GM12892 (cell line): Measurements from ENCODE around the gene GEMIN8.

Experiments
- POLR2A ChIP-seq: IDR thresholded peaks from 2 replicates; pipeline ENCODE4 v1.6.1; 2011; ENCODE audit warnings: low read depth, low read length, control low read depth
- POLR2AphosphoS5 ChIP-seq: IDR thresholded peaks from 2 replicates; pipeline ENCODE4 v1.6.1; 2011; ENCODE audit warnings: low read depth, low read length, control low read depth
- TAF1 ChIP-seq: IDR thresholded peaks from 2 replicates; pipeline ENCODE4 v1.6.1; 2011; ENCODE audit warnings: low read depth, mild to moderate bottlenecking, control low read depth, low read length, borderline replicate concordance

GRCh38 chrX:13966793-13967125 lies 62.9 kb downstream of the GEMIN8 start:
- TF ChIP-seq POLR2A (no peak), TAF1 (no peak), POLR2AphosphoS5 (no peak)
